Measurements from ENCODE around the gene CD33.
"Not testable (repeated sequence)": the region's sequence is repeated elsewhere in the genome, so short reads cannot be mapped to it uniquely, and the experiment has no call there.

CD33 gene

GRCh38 chr19:51224898-51225393 lies at the start of gene CD33:
CD33 (plus strand) TSS chr19:51225080; CDS start chr19:51225119, 39 bp downstream.
- not testable (repeated sequence) for DNase-seq

- DNase-seq, result no peak
Observed at GRCh38 chr19:51179256-51179655, 45.6 kb upstream of the CD33 start.

GRCh38 chr19:51181377-51181912 lies 43.4 kb upstream of the CD33 start:
- no peak for DNase-seq

GRCh38 chr19:51181913-51182419 lies 42.9 kb upstream of the CD33 start:
- no peak for DNase-seq

- DNase-seq, result no peak
Observed at GRCh38 chr19:51183629-51184028, 41.3 kb upstream of the CD33 start.

GRCh38 chr19:51185069-51185867 lies 39.6 kb upstream of the CD33 start:
- DNase-seq, result no peak

DNA sequence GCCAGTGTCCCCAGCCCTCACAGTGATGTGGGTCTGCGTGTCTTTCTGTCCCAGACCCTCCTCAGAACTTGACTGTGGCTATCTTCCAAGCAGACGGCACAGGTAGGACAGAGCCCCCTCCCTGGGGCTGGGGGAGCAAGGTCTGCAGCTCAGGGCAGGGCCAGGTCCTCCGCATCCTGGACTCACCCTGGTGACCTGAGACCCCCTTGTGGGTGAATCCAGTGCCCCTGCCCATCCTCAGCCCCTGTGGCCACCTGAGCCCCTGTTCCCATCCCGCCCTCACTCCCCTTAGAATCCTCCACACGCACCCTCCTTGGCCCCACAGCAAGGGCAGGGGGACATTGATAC lies 39.0 kb upstream of the CD33 start:
- DNase-seq, result no peak

DNA sequence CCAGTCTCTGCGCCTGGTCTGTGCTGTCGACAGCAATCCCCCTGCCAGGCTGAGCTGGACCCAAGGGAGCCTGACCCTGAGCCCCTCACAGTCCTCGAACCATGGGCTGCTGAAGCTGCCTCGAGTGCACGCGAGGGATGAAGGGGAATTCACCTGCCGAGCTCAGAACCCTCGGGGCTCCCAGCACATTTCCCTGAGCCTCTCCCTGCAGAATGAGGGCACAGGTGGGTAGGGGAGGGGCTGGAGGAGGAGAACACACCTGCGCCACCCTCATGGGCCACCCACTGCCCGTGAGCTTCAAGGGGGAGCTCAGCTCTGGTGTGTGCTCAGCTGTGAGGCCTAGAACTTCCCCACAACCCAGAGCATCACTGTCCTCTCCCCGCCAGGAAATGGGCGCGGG lies 38.6 kb upstream of the CD33 start:
- no peak for DNase-seq

DNA sequence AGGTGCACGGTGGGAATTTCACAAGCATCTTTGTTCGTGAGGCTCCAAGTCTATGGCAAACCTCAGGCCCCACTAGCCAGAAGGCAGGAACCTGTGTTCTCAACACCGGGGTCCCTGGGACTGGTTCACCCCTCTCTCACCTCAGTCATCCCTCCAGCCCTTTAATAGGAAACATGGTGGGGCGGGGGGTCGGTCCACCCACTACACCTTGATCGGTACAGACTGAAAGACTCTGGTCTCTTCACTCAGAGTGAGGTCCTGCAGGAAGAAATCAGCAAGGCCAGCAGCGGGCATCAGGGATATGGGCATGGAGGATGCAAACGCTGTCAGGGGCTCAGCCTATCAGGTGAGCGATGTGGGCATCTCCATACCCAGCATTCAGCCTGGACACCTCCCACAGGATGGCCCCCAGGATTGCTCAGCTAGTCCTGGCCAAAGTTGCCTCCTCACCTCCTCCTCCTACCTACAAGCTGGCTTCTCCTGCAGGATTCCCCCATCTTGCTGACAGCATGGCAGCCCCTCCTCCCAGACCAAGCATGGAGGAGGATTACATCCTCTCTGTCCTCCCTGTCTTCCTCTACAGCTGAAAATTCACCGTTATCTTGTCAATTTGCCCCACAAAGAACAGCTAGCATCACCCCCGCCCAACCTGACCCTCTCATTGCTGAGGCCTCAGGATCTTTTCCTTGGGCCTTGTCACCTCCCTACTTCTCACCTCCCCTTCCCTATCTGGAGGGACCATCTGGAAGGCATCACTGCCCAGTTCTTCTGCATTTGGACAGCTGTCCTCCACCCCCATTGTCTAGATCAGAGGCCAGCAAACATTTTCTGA lies 37.3 kb upstream of the CD33 start:
- no peak for DNase-seq

DNA sequence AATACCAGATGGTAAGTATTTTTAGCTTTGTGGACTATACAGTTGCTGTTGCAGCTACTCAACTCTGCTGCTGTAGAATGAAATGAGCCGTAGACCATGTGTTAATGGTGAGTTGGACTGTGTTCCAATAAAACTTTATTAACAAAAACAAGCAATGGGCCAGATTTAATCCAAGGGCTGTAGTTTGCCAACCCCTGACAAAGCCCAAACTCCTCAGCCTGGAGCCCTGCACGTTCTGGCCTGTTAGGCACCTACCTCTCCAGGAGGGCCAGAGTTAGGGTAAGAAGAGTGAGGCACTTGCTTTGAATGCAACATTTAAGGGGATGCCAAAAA lies 36.7 kb upstream of the CD33 start:
- no peak for DNase-seq

DNA sequence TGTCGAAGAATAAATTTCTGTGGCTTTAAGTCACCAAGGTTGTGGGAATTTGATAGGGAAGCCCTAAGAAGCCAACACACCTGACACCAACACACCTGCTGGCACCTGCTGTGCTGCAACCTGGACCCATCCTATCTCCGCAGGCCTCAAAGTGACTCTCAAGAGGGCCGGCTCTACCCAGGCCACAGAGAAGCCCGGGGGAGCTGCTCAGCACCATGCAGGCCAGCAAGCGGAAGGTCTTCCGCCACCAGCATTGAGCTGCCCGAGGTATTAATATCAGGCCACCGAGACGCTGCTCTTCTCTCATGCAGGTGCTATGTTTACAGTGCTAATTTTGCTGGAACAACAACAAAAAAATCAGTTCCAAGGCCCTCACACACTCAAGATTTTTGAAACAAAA lies 32.2 kb upstream of the CD33 start:
- no peak for DNase-seq

- no peak for DNase-seq
Observed at GRCh38 chr19:51194527-51195315, 30.2 kb upstream of the CD33 start.

- no peak for DNase-seq
Observed at GRCh38 chr19:51195316-51195586, 29.6 kb upstream of the CD33 start.

- no peak for DNase-seq
Observed at GRCh38 chr19:51195616-51196015, 29.3 kb upstream of the CD33 start.

DNA sequence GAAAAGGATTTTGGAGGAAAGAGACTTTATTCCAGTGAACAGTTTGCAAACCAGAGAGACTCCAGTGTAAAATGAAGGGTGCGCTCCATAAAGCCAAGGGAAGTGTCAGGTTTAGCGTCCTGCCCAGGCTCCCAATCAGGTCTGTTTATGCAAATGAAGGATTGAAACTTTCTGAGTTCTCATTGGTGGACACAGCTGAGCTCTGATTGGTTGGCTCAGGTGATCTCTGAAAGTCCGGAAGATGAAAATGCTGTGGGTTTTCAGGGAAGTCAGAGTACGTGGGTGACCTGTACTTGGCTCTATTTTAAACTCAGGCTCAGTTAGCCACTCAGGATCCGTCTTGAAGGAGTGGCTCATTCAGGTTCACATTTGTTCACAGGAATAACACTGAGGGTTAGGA lies 28.7 kb upstream of the CD33 start:
- DNase-seq, result no peak

GRCh38 chr19:51198641-51199040 lies 26.2 kb upstream of the CD33 start:
- DNase-seq, result no peak

DNA sequence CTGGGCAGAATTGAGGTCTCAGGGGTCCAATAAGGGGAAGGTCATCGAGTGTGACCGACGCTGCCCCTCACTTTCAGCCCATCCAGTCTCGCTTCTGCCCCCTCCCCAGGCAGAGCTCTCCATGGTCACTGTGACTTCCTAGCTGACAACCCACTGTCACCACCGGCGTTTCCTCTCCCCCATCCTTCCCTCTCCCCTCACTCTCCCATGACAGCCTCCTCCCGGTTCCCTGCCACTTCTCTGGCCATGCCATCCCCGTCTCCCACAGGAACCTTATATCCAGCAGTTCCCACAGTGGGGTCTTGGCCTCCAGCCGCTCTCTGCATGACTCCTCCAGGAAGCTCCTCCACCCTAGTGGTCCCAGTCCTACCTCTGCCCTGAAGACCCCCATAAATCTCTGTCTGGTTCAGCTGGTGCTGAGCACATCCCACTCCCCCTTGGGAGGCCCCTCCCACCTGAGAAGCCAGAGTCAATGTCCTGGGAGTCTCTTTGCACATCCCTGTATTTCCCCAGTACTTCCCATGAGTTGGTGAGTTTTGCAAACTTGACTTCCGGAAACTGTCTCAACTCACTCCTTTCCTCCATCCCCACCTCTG lies 24.7 kb upstream of the CD33 start:
- DNase-seq, result no peak

GRCh38 chr19:51201712-51202111 lies 23.2 kb upstream of the CD33 start:
- no peak for DNase-seq

DNA sequence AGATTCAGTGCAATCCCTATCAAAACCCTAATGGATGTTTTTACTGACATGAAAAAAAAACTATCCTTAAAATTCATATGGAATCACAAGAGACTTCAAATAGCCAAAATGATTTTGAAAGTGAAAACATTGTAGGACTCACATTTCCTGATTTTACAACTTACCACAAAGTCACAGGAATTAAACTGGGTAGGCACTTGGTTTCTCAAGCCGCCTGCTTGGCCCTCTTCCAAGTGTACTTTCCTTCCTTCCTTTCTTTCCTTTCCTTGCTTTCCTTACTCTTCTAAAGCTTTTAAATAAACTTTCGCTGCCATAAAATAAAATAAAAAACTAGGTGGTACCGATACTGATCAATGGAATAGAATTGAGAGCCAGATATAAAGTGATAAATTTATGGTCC lies 21.0 kb upstream of the CD33 start:
- no peak for DNase-seq

DNA sequence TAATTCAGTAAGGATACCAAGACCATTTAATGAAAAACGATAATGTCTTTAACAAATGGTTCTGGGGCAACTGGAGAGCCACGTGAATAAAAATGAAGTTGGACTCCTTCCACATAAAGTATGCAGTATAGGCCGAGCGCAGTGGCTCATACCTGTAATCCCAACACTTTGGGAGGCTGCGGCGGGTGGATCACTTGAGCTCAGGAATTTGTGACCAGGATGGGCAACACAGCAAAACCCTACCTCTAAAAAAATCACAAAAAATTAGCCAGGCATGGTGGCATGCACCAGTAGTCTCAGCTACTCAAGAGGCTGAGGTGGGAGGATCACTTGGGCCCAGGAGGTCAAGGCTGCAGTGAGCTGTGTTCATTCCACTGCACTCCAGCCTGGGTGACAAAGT lies 20.6 kb upstream of the CD33 start:
- no peak for DNase-seq

DNA sequence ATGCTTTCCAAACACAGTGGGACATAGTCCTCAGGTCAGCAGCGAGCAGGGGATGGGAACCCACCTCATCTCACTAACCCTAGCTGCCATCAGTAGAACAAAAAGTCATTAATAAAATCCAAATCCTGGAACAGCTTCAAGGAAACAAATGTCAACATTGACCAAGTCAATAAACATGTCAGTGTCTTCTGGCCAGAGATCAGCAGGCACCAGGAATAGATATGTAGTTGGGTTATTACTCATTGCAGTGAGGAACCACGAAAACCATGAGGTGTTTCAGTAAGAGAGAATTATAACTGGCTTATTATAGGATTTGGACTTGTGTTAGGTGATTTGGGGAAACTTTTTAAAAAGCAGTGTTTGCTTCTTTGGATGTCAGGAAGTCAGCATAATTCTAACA lies 17.1 kb upstream of the CD33 start:
- no peak for DNase-seq

GRCh38 chr19:51210191-51210784 lies 14.6 kb upstream of the CD33 start:
- no peak for DNase-seq

Data from stimulated activated CD4-positive, alpha-beta T cell treated with anti-CD3 and anti-CD28 coated beads, Interleukin-4, amount 100 ng/mL, for 24 hours (primary cell).